ENCODE measurements around the gene CKMT2.

Gene CKMT2

GRCh38 chr5:81313686-81314085, 80.6 kb downstream of the CKMT2 start:
- Histone ChIP-seq H3K9me3 (ENCODE audit: control insufficient read depth, low read depth, low read length) (no peaks in the 10 kb centered on the region), H3K27me3 (ENCODE audit: control insufficient read depth, insufficient read depth, low read length) (no peaks in the 10 kb centered on the region), H3K4me3 (ENCODE audit: low read length) (no peak overlapping the region), H3K9ac (ENCODE audit: low read length) (no peak overlapping the region), H3K36me3 (ENCODE audit: control insufficient read depth, low read depth, low read length) (peaks cover 29% of the 10 kb centered on the region), H3K4me1 (ENCODE audit: control insufficient read depth, low read depth, low read length) (peaks cover 16% of the 10 kb centered on the region), H3K27ac (ENCODE audit: low read length) (no peak overlapping the region)

- no peak overlapping the region for H3K9ac ChIP-seq (ENCODE audit: low read length)
- no peaks in the 10 kb centered on the region for H3K27me3 ChIP-seq (ENCODE audit: control insufficient read depth, insufficient read depth, low read length)
- H3K9me3 ChIP-seq (ENCODE audit: control insufficient read depth, low read depth, low read length): no peaks in the 10 kb centered on the region
- H3K27ac ChIP-seq (ENCODE audit: low read length): no peak overlapping the region
- peaks cover 26% of the 10 kb centered on the region for H3K36me3 ChIP-seq (ENCODE audit: control insufficient read depth, low read depth, low read length)
- H3K4me1 ChIP-seq (ENCODE audit: control insufficient read depth, low read depth, low read length): peaks cover 16% of the 10 kb centered on the region
- no peak overlapping the region for H3K4me3 ChIP-seq (ENCODE audit: low read length)
Measured at GRCh38 chr5:81314581-81314980, 81.5 kb downstream of the CKMT2 start.

- H3K4me3 ChIP-seq (ENCODE audit: low read length): no peak overlapping the region
- H3K27ac ChIP-seq (ENCODE audit: low read length): no peak overlapping the region
- peaks cover 16% of the 10 kb centered on the region for H3K4me1 ChIP-seq (ENCODE audit: control insufficient read depth, low read depth, low read length)
- no peaks in the 10 kb centered on the region for H3K27me3 ChIP-seq (ENCODE audit: control insufficient read depth, insufficient read depth, low read length)
- no peaks in the 10 kb centered on the region for H3K9me3 ChIP-seq (ENCODE audit: control insufficient read depth, low read depth, low read length)
- H3K9ac ChIP-seq (ENCODE audit: low read length): no peak overlapping the region
- H3K36me3 ChIP-seq (ENCODE audit: control insufficient read depth, low read depth, low read length): peaks cover 26% of the 10 kb centered on the region
Measured at GRCh38 chr5:81315336-81315735, 82.2 kb downstream of the CKMT2 start.

GRCh38 chr5:81315830-81316229, 82.7 kb downstream of the CKMT2 start:
- no peaks in the 10 kb centered on the region for H3K9me3 ChIP-seq (ENCODE audit: control insufficient read depth, low read depth, low read length)
- H3K27ac ChIP-seq (ENCODE audit: low read length): no peak overlapping the region
- no peak overlapping the region for H3K4me3 ChIP-seq (ENCODE audit: low read length)
- H3K36me3 ChIP-seq (ENCODE audit: control insufficient read depth, low read depth, low read length): peaks cover 24% of the 10 kb centered on the region
- no peaks in the 10 kb centered on the region for H3K27me3 ChIP-seq (ENCODE audit: control insufficient read depth, insufficient read depth, low read length)
- H3K4me1 ChIP-seq (ENCODE audit: control insufficient read depth, low read depth, low read length): peaks cover 16% of the 10 kb centered on the region
- H3K9ac ChIP-seq (ENCODE audit: low read length): no peak overlapping the region

Data from iPS-18a (cell line).